ENCODE results near the gene MCF2.

The MCF2 gene

GRCh38 chrX:139538907-139539790 is 168.8 kb downstream of the MCF2 start:
- no peak for DNase-seq (ENCODE audit: extremely low read depth, insufficient read length)
- TF ChIP-seq CTCF (IDR thresholded peaks at IDR 0.05; ENCODE audit: insufficient read depth, low read length, poor library complexity, severe bottlenecking) = no peak
- Histone ChIP-seq H3K27me3 (replicated peaks; ENCODE audit: control insufficient read depth, insufficient read depth, low read length) (no peaks in the 10 kb centered on the region), H3K36me3 (ENCODE audit: control insufficient read depth, insufficient read depth, low read length) (no peaks in the 10 kb centered on the region), H3K4me3 (replicated peaks; ENCODE audit: low read depth, low read length) (no peak overlapping the region)

- Histone ChIP-seq H3K4me3 (replicated peaks; ENCODE audit: low read depth, low read length) (no peak overlapping the region), H3K27me3 (replicated peaks; ENCODE audit: control insufficient read depth, insufficient read depth, low read length) (no peaks in the 10 kb centered on the region), H3K36me3 (ENCODE audit: control insufficient read depth, insufficient read depth, low read length) (no peaks in the 10 kb centered on the region)
- TF ChIP-seq CTCF (IDR thresholded peaks at IDR 0.05; ENCODE audit: insufficient read depth, low read length, poor library complexity, severe bottlenecking) = no peak
- DNase-seq (ENCODE audit: extremely low read depth, insufficient read length) = no peak
These were observed 174.5 kb downstream of the MCF2 start for GRCh38 chrX:139533444-139533843.

- Histone ChIP-seq H3K27me3 (replicated peaks; ENCODE audit: control insufficient read depth, insufficient read depth, low read length) (no peaks in the 10 kb centered on the region), H3K4me3 (replicated peaks; ENCODE audit: low read depth, low read length) (no peak overlapping the region), H3K36me3 (ENCODE audit: control insufficient read depth, insufficient read depth, low read length) (no peaks in the 10 kb centered on the region)
- no peak for DNase-seq (ENCODE audit: extremely low read depth, insufficient read length)
- TF ChIP-seq CTCF (IDR thresholded peaks at IDR 0.05; ENCODE audit: insufficient read depth, low read length, poor library complexity, severe bottlenecking) = no peak
These were observed 175.1 kb downstream of the MCF2 start for GRCh38 chrX:139532834-139533233.
